Endodermal cell (in vitro differentiated cells): Measurements from ENCODE around the gene DTNB. TPM values are rescaled to one million over a fixed set of nuclear protein-coding genes. Genes with fewer than 3 reads are reported as not detected.

Source experiments
- DNase-seq: peaks from one replicate; pipeline ENCODE4 v3.0.0-alpha.2; 2017
- H3K27ac ChIP-seq: 2 replicates; pipeline ENCODE4 v1.5.1; 2013; ENCODE audit warnings: mild to moderate bottlenecking, low read depth, low read length, moderate library complexity
- H3K27me3 ChIP-seq: 2 replicates; pipeline ENCODE4 v1.6.1; 2013; ENCODE audit warnings: mild to moderate bottlenecking, low read length, moderate library complexity; ENCODE audit not compliant: insufficient read depth, control insufficient read depth, poor library complexity, severe bottlenecking
- H3K36me3 ChIP-seq: 2 replicates; pipeline ENCODE4 v1.7.0; 2013; ENCODE audit warnings: mild to moderate bottlenecking, low read length, moderate library complexity; ENCODE audit not compliant: control insufficient read depth, insufficient read depth
- H3K4me1 ChIP-seq: one replicate; pipeline ENCODE4 v1.7.0; 2013; ENCODE audit warnings: low read length; ENCODE audit not compliant: control insufficient read depth, insufficient read depth
- H3K4me3 ChIP-seq: 2 replicates; pipeline ENCODE4 v1.5.1; 2013; ENCODE audit warnings: mild to moderate bottlenecking, low read length, moderate library complexity
- H3K9ac ChIP-seq: 2 replicates; pipeline ENCODE4 v1.6.1; 2013; ENCODE audit warnings: mild to moderate bottlenecking, low read length, moderate library complexity; ENCODE audit not compliant: poor library complexity, severe bottlenecking; ENCODE audit errors: extremely low read depth
- H3K9me3 ChIP-seq: 2 replicates; pipeline ENCODE4 v1.6.1; 2013; ENCODE audit warnings: mild to moderate bottlenecking, low read length, moderate library complexity; ENCODE audit not compliant: control insufficient read depth
- H3K27ac Mint-ChIP-seq: 2 replicates; pipeline ENCODE4 v1.8.0; 2020; ENCODE audit warnings: mixed read lengths
- H3K27me3 Mint-ChIP-seq: 2 replicates; pipeline ENCODE4 v1.8.0; 2021; ENCODE audit warnings: mild to moderate bottlenecking, mixed read lengths; ENCODE audit not compliant: insufficient read depth
- H3K36me3 Mint-ChIP-seq: 2 replicates; pipeline ENCODE4 v1.8.0; 2020; ENCODE audit warnings: low read depth, mixed read lengths
- H3K4me1 Mint-ChIP-seq: 2 replicates; pipeline ENCODE4 v1.8.0; 2020; ENCODE audit warnings: mixed read lengths
- H3K4me3 Mint-ChIP-seq: 2 replicates; pipeline ENCODE4 v1.8.0; 2020; ENCODE audit warnings: mild to moderate bottlenecking, moderate library complexity, mixed read lengths
- H3K9me3 Mint-ChIP-seq: 2 replicates; pipeline ENCODE4 v1.8.0; 2020; ENCODE audit warnings: mild to moderate bottlenecking, mixed read lengths
- CTCF ChIP-seq: fragments of 200-600 bp; sonication (generic); conservative IDR thresholded peaks from 2 replicates; pipeline ENCODE4 v1.5.0; 2021; ENCODE audit warnings: antibody characterized with exemption, mild to moderate bottlenecking
- WGBS, 2 experiments: methylation state at CpG; one replicate each; pipeline versions ENCODE4 v1.1.5 to v1.1.7; 2013; ENCODE audit warnings: missing lambda C conversion rate in 2 of 2, mixed read lengths in 1 of 2; ENCODE audit not compliant: insufficient coverage in 1 of 2, insufficient read length in 1 of 2; 5-methylcytosine and 5-hydroxymethylcytosine counted together
- total RNA-seq, 2 donors: library from RNA; stranded (reverse); fragmentation: NEBNext Ultra II Directional in 1 of 2; extraction: Animal tissue kit (Norgen Biotek cat#: 25700) in 1 of 2; gene quantifications; 2 replicates in 1 of 2; 3 replicates in 1 of 2; pipeline ENCODE4 v1.2.1, GENCODE V29; 2021

The DTNB gene
- total RNA-seq, 2 donors from 2014 or later = 38.8 to 48.7 TPM

- H3K27me3 Mint-ChIP-seq = no peaks in the 10 kb centered on the region
- H3K27ac Mint-ChIP-seq = no peak overlapping the region
- WGBS, 2 experiments = 74% methylated on average over 2 of the region's 2 CpGs; no CpG with 5 or more reads in 1 of the 2 experiments
- no peak for TF ChIP-seq CTCF
- no peaks in the 10 kb centered on the region for H3K9me3 ChIP-seq
- peaks cover 24% of the 10 kb centered on the region for H3K4me1 Mint-ChIP-seq
- H3K36me3 ChIP-seq = no peaks in the 10 kb centered on the region
- H3K4me3 ChIP-seq = no peak overlapping the region
- peak; percentile 75 for DNase-seq
- no peaks in the 10 kb centered on the region for H3K27me3 ChIP-seq
- peaks cover 6% of the 10 kb centered on the region for H3K4me1 ChIP-seq
- H3K27ac ChIP-seq = no peak overlapping the region
- H3K36me3 Mint-ChIP-seq = peaks cover 3% of the 10 kb centered on the region
- H3K9me3 Mint-ChIP-seq = no peaks in the 10 kb centered on the region
- H3K9ac ChIP-seq = no peak overlapping the region
- no peak overlapping the region for H3K4me3 Mint-ChIP-seq
Observed at GRCh38 chr2:25494616-25495015, 178.8 kb downstream of the DTNB start.

GRCh38 chr2:25493207-25493606 is 180.2 kb downstream of the DTNB start:
- Mint-ChIP-seq H3K27me3 (no peaks in the 10 kb centered on the region), H3K9me3 (no peaks in the 10 kb centered on the region), H3K4me1 (peaks cover 24% of the 10 kb centered on the region), H3K4me3 (no peak overlapping the region), H3K36me3 (peaks cover 2% of the 10 kb centered on the region), H3K27ac (no peak overlapping the region)
- WGBS, 2 experiments = no CpG with 5 or more reads among the region's 1 CpG
- H3K4me3 ChIP-seq = no peak overlapping the region
- no peaks in the 10 kb centered on the region for H3K9me3 ChIP-seq
- H3K27me3 ChIP-seq = no peaks in the 10 kb centered on the region
- H3K9ac ChIP-seq = no peak overlapping the region
- DNase-seq = no peak
- no peak for TF ChIP-seq CTCF
- H3K4me1 ChIP-seq = peaks cover 6% of the 10 kb centered on the region
- no peaks in the 10 kb centered on the region for H3K36me3 ChIP-seq
- H3K27ac ChIP-seq = no peak overlapping the region

GRCh38 chr2:25492726-25493125 is 180.7 kb downstream of the DTNB start:
- H3K27ac Mint-ChIP-seq = no peak overlapping the region
- peaks cover 6% of the 10 kb centered on the region for H3K4me1 ChIP-seq
- H3K27me3 ChIP-seq = no peaks in the 10 kb centered on the region
- no peaks in the 10 kb centered on the region for H3K36me3 ChIP-seq
- H3K9me3 Mint-ChIP-seq = no peaks in the 10 kb centered on the region
- no peak for TF ChIP-seq CTCF
- H3K9me3 ChIP-seq = no peaks in the 10 kb centered on the region
- no peaks in the 10 kb centered on the region for H3K27me3 Mint-ChIP-seq
- H3K36me3 Mint-ChIP-seq = peaks cover 4% of the 10 kb centered on the region
- no peak for DNase-seq
- H3K4me3 ChIP-seq = no peak overlapping the region
- H3K4me1 Mint-ChIP-seq = peaks cover 24% of the 10 kb centered on the region
- no peak overlapping the region for H3K27ac ChIP-seq
- H3K4me3 Mint-ChIP-seq = no peak overlapping the region
- WGBS, 2 experiments = 93 to 100% methylated on average over 1 to 3 of the region's 3 CpGs
- H3K9ac ChIP-seq = no peak overlapping the region
